Astrocyte of the spinal cord (primary cell): Measurements from ENCODE around the gene WWOX.

Experiments
- DNase-seq: peaks from one replicate; pipeline ENCODE4 v3.0.0; 2011; ENCODE audit warnings: low read depth, low spot score
- H3K4me3 ChIP-seq: 2 replicates; pipeline ENCODE4 v1.5.1; 2011; ENCODE audit warnings: low read depth, mild to moderate bottlenecking, low read length, moderate library complexity
- CTCF ChIP-seq: IDR thresholded peaks from 2 replicates; pipeline ENCODE4 v1.5.1; 2012; ENCODE audit warnings: low read depth, mild to moderate bottlenecking, low read length, inconsistent platforms
- in situ Hi-C: cut with HindIII; loops from 2 replicates; pipeline ENCODE4 v1.10.0; 2017; ENCODE audit warnings: low sequenced_read_pairs

Gene WWOX

GRCh38 chr16:78715673-78716072 is 616.2 kb downstream of the WWOX start:
- TF ChIP-seq CTCF = no peak
- no peak overlapping the region for H3K4me3 ChIP-seq
- no peak for DNase-seq
- in situ Hi-C loops = no loop called here

- DNase-seq = no peak
- in situ Hi-C loops = no loop called here
Measured at GRCh38 chr16:78718141-78718540, 618.7 kb downstream of the WWOX start.

GRCh38 chr16:78720416-78720815 is 621.0 kb downstream of the WWOX start:
- in situ Hi-C loops = no loop called here
- no peak for DNase-seq
- H3K4me3 ChIP-seq = no peak overlapping the region
- no peak for TF ChIP-seq CTCF

More at GRCh38 chr16:78718141-78718540, 618.7 kb downstream of the WWOX start:
- H3K4me3 ChIP-seq = no peak overlapping the region
- TF ChIP-seq CTCF = no peak

GRCh38 chr16:78727536-78727935 is 628.1 kb downstream of the WWOX start:
- TF ChIP-seq CTCF = no peak
- no peak for DNase-seq
- in situ Hi-C loops = no loop called here
- no peak overlapping the region for H3K4me3 ChIP-seq

GRCh38 chr16:78729687-78730086 is 630.2 kb downstream of the WWOX start:
- no peak overlapping the region for H3K4me3 ChIP-seq
- TF ChIP-seq CTCF = no peak
- DNase-seq = no peak
- in situ Hi-C loops = no loop called here

GRCh38 chr16:78731785-78732184 is 632.3 kb downstream of the WWOX start:
- H3K4me3 ChIP-seq = no peak overlapping the region
- in situ Hi-C loops = no loop called here
- no peak for TF ChIP-seq CTCF
- DNase-seq = no peak

- no peak overlapping the region for H3K4me3 ChIP-seq
- no peak for TF ChIP-seq CTCF
- in situ Hi-C loops = no loop called here
- DNase-seq = no peak
Measured at GRCh38 chr16:78732696-78733095, 633.2 kb downstream of the WWOX start.
